Activated T-cell treated with anti-CD3 and anti-CD28 coated beads for 4 hours (primary cell): ENCODE data around the gene TAX1BP1.
"Not testable (repeated sequence)": the region's sequence is repeated elsewhere in the genome, so short reads cannot be mapped to it uniquely, and the experiment has no call there.

Experiments
- DNase-seq: peaks from one replicate; pipeline ENCODE4 v3.0.0-alpha.2; 2020

TAX1BP1 gene

GRCh38 chr7:27740449-27741086 is 606 bp downstream of the TAX1BP1 start:
- DNase-seq, result peak; percentile 73

GRCh38 chr7:27742091-27742710 is 2.2 kb downstream of the TAX1BP1 start:
- not testable (repeated sequence) for DNase-seq

GRCh38 chr7:27745064-27745583 is 5.2 kb downstream of the TAX1BP1 start:
- no peak for DNase-seq

GRCh38 chr7:27746486-27746885 is 6.5 kb downstream of the TAX1BP1 start:
- no peak for DNase-seq

GRCh38 chr7:27746978-27747377 is 7.0 kb downstream of the TAX1BP1 start:
- DNase-seq, result no peak

- DNase-seq, result no peak
Measured at GRCh38 chr7:27747589-27748368, 7.8 kb downstream of the TAX1BP1 start.

- DNase-seq, result no peak
Measured at GRCh38 chr7:27750316-27750715, 10.4 kb downstream of the TAX1BP1 start.

- DNase-seq, result no peak
Measured at GRCh38 chr7:27751888-27752660, 12.1 kb downstream of the TAX1BP1 start.

GRCh38 chr7:27753863-27754262 is 13.9 kb downstream of the TAX1BP1 start:
- DNase-seq, result no peak

- no peak for DNase-seq
Measured at GRCh38 chr7:27756298-27756697, 16.3 kb downstream of the TAX1BP1 start.

GRCh38 chr7:27759491-27759890 is 19.5 kb downstream of the TAX1BP1 start:
- DNase-seq, result no peak

- no peak for DNase-seq
Measured at GRCh38 chr7:27762062-27762461, 22.1 kb downstream of the TAX1BP1 start.

- no peak for DNase-seq
Measured at GRCh38 chr7:27763983-27764508, 24.1 kb downstream of the TAX1BP1 start.

GRCh38 chr7:27765841-27766240 is 25.9 kb downstream of the TAX1BP1 start:
- no peak for DNase-seq

- no peak for DNase-seq
Measured at GRCh38 chr7:27767374-27767773, 27.4 kb downstream of the TAX1BP1 start.

GRCh38 chr7:27771111-27771510 is 31.1 kb downstream of the TAX1BP1 start:
- DNase-seq, result no peak

- no peak for DNase-seq
Measured at GRCh38 chr7:27774717-27775328, 34.9 kb downstream of the TAX1BP1 start.

- no peak for DNase-seq
Measured at GRCh38 chr7:27775782-27776181, 35.8 kb downstream of the TAX1BP1 start.

GRCh38 chr7:27777662-27778061 is 37.7 kb downstream of the TAX1BP1 start:
- no peak for DNase-seq

GRCh38 chr7:27779873-27780272 is 39.9 kb downstream of the TAX1BP1 start:
- no peak for DNase-seq

- no peak for DNase-seq
Measured at GRCh38 chr7:27781188-27781587, 41.2 kb downstream of the TAX1BP1 start.

- no peak for DNase-seq
Measured at GRCh38 chr7:27782849-27783248, 42.9 kb downstream of the TAX1BP1 start.
